HTERT RPE-1 (cell line): ENCODE measurements around the gene SIMC1.
"Not testable (repeated sequence)": the region's sequence is repeated elsewhere in the genome, so short reads cannot be mapped to it uniquely, and the experiment has no call there.

Source experiments
- in situ Hi-C: fragments of 300-500 bp; cut with MboI; formaldehyde crosslinking; loops from 4 replicates; pipeline ENCODE4 v1.14.3; 2020; ENCODE audit warnings: low sequenced_read_pairs

The SIMC1 gene

GRCh38 chr5:176214466-176215021, 23.7 kb upstream of the SIMC1 start:
- in situ Hi-C loops: not testable (repeated sequence)

- in situ Hi-C loops: not testable (repeated sequence)
Measured at GRCh38 chr5:176216393-176216916, 21.8 kb upstream of the SIMC1 start.

GRCh38 chr5:176217188-176217729, 21.0 kb upstream of the SIMC1 start:
- in situ Hi-C loops: not testable (repeated sequence)

GRCh38 chr5:176217764-176218163, 20.5 kb upstream of the SIMC1 start:
- in situ Hi-C loops: not testable (repeated sequence)

- in situ Hi-C loops: not testable (repeated sequence)
Measured at GRCh38 chr5:176222006-176222405, 16.2 kb upstream of the SIMC1 start.

- in situ Hi-C loops: not testable (repeated sequence)
Measured at GRCh38 chr5:176228358-176228757, 9.9 kb upstream of the SIMC1 start.

GRCh38 chr5:176233253-176233652, 5.0 kb upstream of the SIMC1 start:
- in situ Hi-C loops: not testable (repeated sequence)

- in situ Hi-C loops: not testable (repeated sequence)
Measured at GRCh38 chr5:176235155-176235554, 3.1 kb upstream of the SIMC1 start.

GRCh38 chr5:176238645-176239283, 540 bp downstream of the SIMC1 start:
- in situ Hi-C loops: not testable (repeated sequence)

- in situ Hi-C loops: not testable (repeated sequence)
Measured at GRCh38 chr5:176239304-176239703, 1.1 kb downstream of the SIMC1 start.

- in situ Hi-C loops: not testable (repeated sequence)
Measured at GRCh38 chr5:176244318-176244717, 6.1 kb downstream of the SIMC1 start.

- in situ Hi-C loops: not testable (repeated sequence)
Measured at GRCh38 chr5:176245074-176245473, 6.8 kb downstream of the SIMC1 start.

- in situ Hi-C loops: not testable (repeated sequence)
Measured at GRCh38 chr5:176245489-176245888, 7.3 kb downstream of the SIMC1 start.

GRCh38 chr5:176250691-176251090, 12.5 kb downstream of the SIMC1 start:
- in situ Hi-C loops: not testable (repeated sequence)

- in situ Hi-C loops: not testable (repeated sequence)
Measured at GRCh38 chr5:176252171-176252570, 13.9 kb downstream of the SIMC1 start.

GRCh38 chr5:176253370-176254065, 15.3 kb downstream of the SIMC1 start:
- in situ Hi-C loops: not testable (repeated sequence)

GRCh38 chr5:176254066-176254393, 15.8 kb downstream of the SIMC1 start:
- in situ Hi-C loops: not testable (repeated sequence)

- in situ Hi-C loops: not testable (repeated sequence)
Measured at GRCh38 chr5:176257871-176258505, 19.8 kb downstream of the SIMC1 start.

- in situ Hi-C loops: not testable (repeated sequence)
Measured at GRCh38 chr5:176260682-176261081, 22.5 kb downstream of the SIMC1 start.

GRCh38 chr5:176266448-176266847, 28.2 kb downstream of the SIMC1 start:
- in situ Hi-C loops: not testable (repeated sequence)

GRCh38 chr5:176289018-176289417, 50.8 kb downstream of the SIMC1 start:
- in situ Hi-C loops: not testable (repeated sequence)
